HCT116 (cell line): ENCODE data around the gene SARNP. TPM values are rescaled to one million over a fixed set of nuclear protein-coding genes. Genes with fewer than 3 reads are reported as not detected.

Experiments
- ATAC-seq: fragments of 200-7000 bp; cut with Tn5 transposase; 2 replicates; pipeline ENCODE4 v1.9.1; 2020; ENCODE audit warnings: mild to moderate bottlenecking, moderate library complexity
- Bru-seq: library from RNA; stranded (reverse); fragments of 400-500 nt; gene quantifications from one replicate; lab custom pipeline; 2021; lab: Mats Ljungman, UMichigan
- BruChase-seq, 2 experiments: library from RNA; stranded (reverse); fragments of 400-500 nt; gene quantifications; one replicate each; lab custom pipeline; 2021; lab: Mats Ljungman, UMichigan
- BruUV-seq: library from RNA; stranded (reverse); fragments of 400-500 nt; replicated peaks from 2 replicates; lab custom pipeline; 2021; lab: Mats Ljungman, UMichigan
- CTCF ChIA-PET: fragments of 300-600 bp; sonication (Branson Sonifier 250); formaldehyde crosslinking; loops from one replicate; lab custom pipeline; 2021; ENCODE audit warnings: antibody characterized with exemption; lab: Charles Lee
- POLR2A ChIA-PET: fragments of 300-600, 350-600 bp; sonication (Branson Sonifier 250); formaldehyde crosslinking; loops from one replicate; lab custom pipeline; 2021; ENCODE audit warnings: antibody characterized with exemption; lab: Charles Lee
- RAD21 ChIA-PET, 2 experiments: fragments of 300-600 bp; sonication (Branson Sonifier 250); formaldehyde crosslinking; loops; one replicate each; lab custom pipeline; 2023; ENCODE audit warnings: low total read pairs in 2 of 2; ENCODE audit not compliant: uncharacterized antibody in 2 of 2, unreplicated experiment in 2 of 2, low non-redundant PET in 1 of 2; lab: Charles Lee
- DNase-seq: peaks from one replicate; pipeline ENCODE4 v3.0.0-alpha.2; 2010; ENCODE audit warnings: low read depth, low spot score
- H2AFZ ChIP-seq: fragments of 200-600 bp; shearing (Covaris generic), sonication (generic); 2 replicates; pipeline ENCODE4 v1.6.1; 2017; ENCODE audit warnings: low read depth, mixed run types, mixed read lengths, antibody characterized with exemption, low read length; ENCODE audit not compliant: poor library complexity, severe bottlenecking
- H3K27ac ChIP-seq: 2 replicates; pipeline ENCODE4 v1.5.1; 2012; ENCODE audit warnings: low read depth, low read length
- H3K27me3 ChIP-seq: fragments of 200-600 bp; sonication (generic); 2 replicates; pipeline ENCODE4 v1.6.1; 2016; ENCODE audit warnings: mixed run types, low read length, mixed read lengths; ENCODE audit not compliant: insufficient read depth
- H3K36me3 ChIP-seq, 2 experiments: fragments of 200-500 bp in 1 of 2; fragments of 200-600 bp in 1 of 2; sonication (Bioruptor generic) in 1 of 2; sonication (generic) in 1 of 2; 2 replicates each; pipeline versions ENCODE4 v1.5.1 to v1.6.1; 2014 to 2016; ENCODE audit warnings: low read length in 2 of 2, inconsistent platforms in 1 of 2, mixed read lengths in 1 of 2, mixed run types in 1 of 2; ENCODE audit not compliant: insufficient read depth in 2 of 2, control insufficient read depth in 1 of 2
- H3K4me1 ChIP-seq, 2 experiments: fragments of 200-600 bp in 1 of 2; sonication (generic) in 1 of 2; 2 replicates each; pipeline versions ENCODE4 v1.5.1 to v1.6.1; 2012 to 2017; ENCODE audit warnings: low read length in 2 of 2, inconsistent platforms in 1 of 2, mild to moderate bottlenecking in 1 of 2, mixed read lengths in 1 of 2, mixed run types in 1 of 2, moderate library complexity in 1 of 2; ENCODE audit not compliant: insufficient read depth in 2 of 2, control insufficient read depth in 1 of 2
- H3K4me2 ChIP-seq: fragments of 200-600 bp; sonication (generic); 2 replicates; pipeline ENCODE4 v1.6.1; 2017; ENCODE audit warnings: mixed run types, low read length, mixed read lengths
- H3K4me3 ChIP-seq, 2 experiments: fragments of 200-600 bp in 1 of 2; sonication (generic) in 1 of 2; replicated peaks in 1 of 2; 2 replicates each; pipeline ENCODE4 v1.5.1; 2011 to 2016; ENCODE audit warnings: low read length in 2 of 2, control low read depth in 1 of 2, low read depth in 1 of 2, mild to moderate bottlenecking in 1 of 2, mixed read lengths in 1 of 2, mixed run types in 1 of 2
- H3K79me2 ChIP-seq: fragments of 200-600 bp; sonication (generic); 2 replicates; pipeline ENCODE4 v1.6.1; 2017; ENCODE audit warnings: mild to moderate bottlenecking, mixed run types, low read length, moderate library complexity, mixed read lengths; ENCODE audit not compliant: insufficient read depth
- H3K9ac ChIP-seq: fragments of 200-600 bp; sonication (generic); 2 replicates; pipeline ENCODE4 v1.6.1; 2016; ENCODE audit warnings: low read length, mixed read lengths
- H3K9me2 ChIP-seq: fragments of 200-600 bp; sonication (generic), shearing (Covaris generic); 2 replicates; pipeline ENCODE4 v1.6.1; 2017; ENCODE audit warnings: mixed run types, mild to moderate bottlenecking, moderate library complexity; ENCODE audit not compliant: insufficient read depth
- H3K9me3 ChIP-seq, 2 experiments: fragments of 200-500 bp in 1 of 2; fragments of 200-600 bp in 1 of 2; sonication (Bioruptor generic) in 1 of 2; sonication (generic) in 1 of 2; 2 replicates each; pipeline ENCODE4 v1.6.1; 2014 to 2017; ENCODE audit warnings: low read length in 2 of 2, mixed read lengths in 2 of 2, inconsistent platforms in 1 of 2, low read depth in 1 of 2, mild to moderate bottlenecking in 1 of 2, mixed run types in 1 of 2, moderate library complexity in 1 of 2; ENCODE audit not compliant: control insufficient read depth in 1 of 2, insufficient read depth in 1 of 2
- H4K20me1 ChIP-seq: fragments of 200-600 bp; sonication (generic), shearing (Covaris generic); 2 replicates; pipeline ENCODE4 v1.6.1; 2017; ENCODE audit warnings: mixed run types, mild to moderate bottlenecking, moderate library complexity; ENCODE audit not compliant: insufficient read depth
- ATF3 ChIP-seq: IDR thresholded peaks from 2 replicates; pipeline ENCODE4 v1.6.1; 2012
- CBX3 ChIP-seq: IDR thresholded peaks from 2 replicates; pipeline ENCODE4 v1.6.1; 2012; ENCODE audit warnings: low read depth
- CEBPB ChIP-seq: IDR thresholded peaks from 2 replicates; pipeline ENCODE4 v1.6.1; 2012; ENCODE audit warnings: low read depth
- CTCF ChIP-seq, 3 experiments: fragments of 200-600 bp in 1 of 3; sonication (generic) in 1 of 3; IDR thresholded peaks in 2 of 3; conservative IDR thresholded peaks in 1 of 3; 2 replicates each; pipeline ENCODE4 v1.5.1; 2012 to 2017; ENCODE audit warnings: low read depth in 2 of 3, low read length in 2 of 3, antibody characterized with exemption in 1 of 3, borderline replicate concordance in 1 of 3, control low read depth in 1 of 3, mild to moderate bottlenecking in 1 of 3, mixed read lengths in 1 of 3, mixed run types in 1 of 3, moderate library complexity in 1 of 3; ENCODE audit not compliant: insufficient read depth in 1 of 3
- ELF1 ChIP-seq: IDR thresholded peaks from 2 replicates; pipeline ENCODE4 v1.6.1; 2012; ENCODE audit warnings: low read depth, borderline replicate concordance
- EZH2 ChIP-seq: fragments of 200-600 bp; sonication (generic); IDR thresholded peaks from 2 replicates; pipeline ENCODE4 v1.6.1; 2017; ENCODE audit warnings: antibody characterized with exemption, mixed run types
- MAX ChIP-seq: IDR thresholded peaks from 2 replicates; pipeline ENCODE4 v1.6.1; 2012
- POLR2A ChIP-seq: IDR thresholded peaks from 2 replicates; pipeline ENCODE4 v1.7.0; 2011; ENCODE audit warnings: borderline replicate concordance; ENCODE audit not compliant: insufficient read depth, insufficient read length; ENCODE audit errors: extremely low read depth
- POLR2AphosphoS5 ChIP-seq: IDR thresholded peaks from 2 replicates; pipeline ENCODE4 v1.6.1; 2011; ENCODE audit warnings: mild to moderate bottlenecking, low read depth, low read length, moderate library complexity
- REST ChIP-seq: IDR thresholded peaks from 2 replicates; pipeline ENCODE4 v1.6.1; 2012; ENCODE audit warnings: low read depth
- SP1 ChIP-seq: IDR thresholded peaks from 2 replicates; pipeline ENCODE4 v1.6.1; 2012; ENCODE audit warnings: low read depth
- SRF ChIP-seq: IDR thresholded peaks from 2 replicates; pipeline ENCODE4 v1.6.1; 2012; ENCODE audit warnings: low read depth
- ZBTB33 ChIP-seq: IDR thresholded peaks from 2 replicates; pipeline ENCODE4 v1.6.1; 2011; ENCODE audit warnings: mild to moderate bottlenecking, low read length, moderate library complexity; ENCODE audit not compliant: insufficient replicate concordance; ENCODE audit errors: extremely low read depth
- ZFX ChIP-seq: fragments of 450-650 bp; IDR thresholded peaks from 2 replicates; pipeline ENCODE4 v1.6.1; 2017
- ZNF274 ChIP-seq: fragments of 200-500 bp; sonication (Bioruptor generic); IDR thresholded peaks from 2 replicates; pipeline ENCODE4 v1.6.1; 2014; ENCODE audit warnings: mild to moderate bottlenecking, low read depth, low read length, inconsistent platforms
- intact Hi-C: fragments of 100-400 bp; cut with micrococcal nuclease; formaldehyde crosslinking; loops from 2 replicates; pipeline ENCODE4 v1.10.0; 2022
- long read RNA-seq: library from polyadenylated mRNA; unstranded; transcript quantifications from one replicate; pipeline ENCODE4 v2.0.0, GENCODE V29; 2021; ENCODE audit not compliant: unreplicated experiment
- polyA plus RNA-seq: library from polyadenylated mRNA; unstranded; fragments of >200 nt; gene quantifications from 2 replicates; pipeline ENCODE4 v1.2.1, GENCODE V29; 2012; ENCODE audit warnings: missing spikeins
- total RNA-seq: library from RNA; stranded (reverse); gene quantifications from one replicate; pipeline ENCODE4 v1.2.1, GENCODE V29; 2021; ENCODE audit not compliant: unreplicated experiment

Gene SARNP
- total RNA-seq, result 82.4 TPM
- 60.2 and 74.9 TPM in 2 replicates for polyA plus RNA-seq
- Bru-seq, nascent RNA, result percentile 93 among the genes with signal in this experiment
- BruChase-seq, experiment 1, labeled RNA remaining after a 6-hour chase, result percentile 93 among the genes with signal in this experiment
- BruChase-seq, experiment 2, labeled RNA remaining after a 2-hour chase, result percentile 90 among the genes with signal in this experiment
- long read RNA-seq, transcript SARNP-201 (11 exons, 926 nt), result major isoform, 61 of 73 reads
- long read RNA-seq, partial matches to known transcripts, result 3 of 73 reads
- long read RNA-seq, other reads (novel, unspliced or antisense), result 7 of 73 reads

GRCh38 chr12:55817345-55818139 is at the start of gene SARNP, which contains the start of gene ORMDL2:
Gene SARNP, minus strand, starts transcription at chr12:55817724. Its CDS starts 23 bp downstream, at chr12:55817701.
Gene ORMDL2, plus strand, starts transcription at chr12:55818041. Its CDS starts 959 bp downstream, at chr12:55819000.
- ATAC-seq (peak; percentile 95), DNase-seq (peak; percentile 100)
- intact Hi-C loops, result loop anchor here (2.0 kb wide), 1 partner anchor 223 kb away; the partner anchor contains the start of gene RPS26
- BruUV-seq, result no TSS peak
- ChIA-PET POLR2A (interaction anchor here (0.7 to 1.9 kb wide), 15 partner anchors 9 to 1159 kb away, joined by 3 to 59 read pairs (median 6); partner anchors contain the start of genes CD63, DNAJC14, PA2G4 and RAB5B), RAD21 (no interaction called here), CTCF (interaction anchor here (0.6 to 3.1 kb wide), 9 partner anchors 10 to 268 kb away, joined by 3 to 18 read pairs (median 5); partner anchors contain the start of genes DNAJC14, ITGA7, PYM1 and SUOX)
- peaks cover 21 to 30% of the 10 kb centered on the region in 2 experiments for H3K36me3 ChIP-seq
- peaks cover 14 to 20% of the 10 kb centered on the region in 2 experiments for H3K4me1 ChIP-seq
- peaks cover 67% of the 10 kb centered on the region for H3K79me2 ChIP-seq
- peak within 1 kb of the TSS; percentile 89 for H3K9ac ChIP-seq
- peak within 1 kb of the TSS; percentile 76 to 91 for H3K4me3 ChIP-seq
- H3K9me2 ChIP-seq, result no peaks in the 10 kb centered on the region
- H4K20me1 ChIP-seq, result peaks cover 2% of the 10 kb centered on the region; the same call in 1 of the 2 replicates
- H3K4me2 ChIP-seq, result peak within 1 kb of the TSS; percentile 95
- no peak within 1 kb of the TSS for H2AFZ ChIP-seq
- no peaks in the 10 kb centered on the region for H3K27me3 ChIP-seq
- H3K9me3 ChIP-seq, result no peaks in the 10 kb centered on the region
- peak within 1 kb of the TSS; percentile 62 for H3K27ac ChIP-seq
- TF ChIP-seq ZFX, result peak; percentile 15; the same call in 1 of the 2 replicates
- TF ChIP-seq ATF3, result no peak
- TF ChIP-seq ZBTB33, result no peak
- peak; percentile 99 for TF ChIP-seq SP1
- TF ChIP-seq CTCF (IDR thresholded peaks at IDR 0.05 in 2 of 3, conservative IDR thresholded peaks at IDR 0.05 in 1 of 3; ENCODE audit: borderline replicate concordance in 1 of 3, insufficient read depth in 1 of 3, low read depth in 2 of 3, low read length in 2 of 3), result no peak
- 0 out of 2 replicates have a peak, but pooled peaks have one; percentile 6 for TF ChIP-seq SRF
- TF ChIP-seq CEBPB, result peak; percentile 26; the same call in 1 of the 2 replicates
- TF ChIP-seq EZH2, result no peak
- no peak for TF ChIP-seq REST
- TF ChIP-seq POLR2AphosphoS5, result peak; percentile 78
- peak; percentile 61 for TF ChIP-seq MAX
- no peak for TF ChIP-seq ZNF274
- no peak for TF ChIP-seq CBX3
- TF ChIP-seq ELF1, result no peak; the same call in 1 of the 2 replicates
- peak; percentile 63 for TF ChIP-seq POLR2A
